Upper lobe of left lung (tissue), 6 donors: ENCODE data around the gene SPATA6L. TPM values are rescaled to one million over a fixed set of nuclear protein-coding genes. Genes with fewer than 3 reads are reported as not detected.
A peak's percentile ranks its signal among the peaks of the same experiment; 100 is the strongest.

ENCODE experiments used
- ATAC-seq, 2 donors: fragments of 200-7000 bp; cut with Tn5 transposase; one replicate each; pipeline ENCODE4 v1.9.1; 2022; ENCODE audit warnings: mild to moderate bottlenecking in 2 of 2, moderate library complexity in 2 of 2; ENCODE audit not compliant: low FRiP score in 2 of 2
- DNase-seq, 2 donors: peaks; one replicate each; pipeline ENCODE4 v3.0.0-alpha.2; 2019 to 2020
- H3K27ac ChIP-seq, 4 donors: fragments of 200-600 bp; sonication (generic); one replicate each; pipeline ENCODE4 v1.5.1; 2016 to 2019
- H3K27me3 ChIP-seq, 4 donors: fragments of 200-600 bp; sonication (generic); one replicate each; pipeline ENCODE4 v1.5.1; 2017 to 2019
- H3K36me3 ChIP-seq, 4 donors: fragments of 200-600 bp; sonication (generic); one replicate each; pipeline ENCODE4 v1.5.1; 2016 to 2019
- H3K4me1 ChIP-seq, 4 donors: fragments of 200-600 bp; sonication (generic); one replicate each; pipeline ENCODE4 v1.5.1; 2018 to 2019
- H3K4me3 ChIP-seq, 4 donors: fragments of 200-600 bp; sonication (generic); one replicate each; pipeline ENCODE4 v1.5.1; 2017 to 2019; ENCODE audit warnings: mild to moderate bottlenecking in 2 of 4, moderate library complexity in 1 of 4
- H3K9me3 ChIP-seq, 4 donors: fragments of 200-600 bp; sonication (generic); one replicate each; pipeline ENCODE4 v1.5.1; 2018 to 2019
- CTCF ChIP-seq, 6 experiments: fragments of 450-650 bp in 4 of 6; fragments of 200-600 bp in 2 of 6; sonication (generic) in 2 of 6; IDR thresholded peaks; one replicate each; pipeline ENCODE4 v1.5.1; 2016 to 2019; ENCODE audit warnings: antibody characterized with exemption in 6 of 6
- EP300 ChIP-seq, 4 donors: sonication (generic); formaldehyde crosslinking; IDR thresholded peaks; one replicate each; pipeline ENCODE4 v1.5.1; 2017; ENCODE audit warnings: antibody characterized with exemption in 4 of 4, control low read depth in 2 of 4
- POLR2A ChIP-seq, 4 donors: fragments of 450-650 bp; IDR thresholded peaks; one replicate each; pipeline ENCODE4 v1.5.1; 2016 to 2017; ENCODE audit warnings: antibody characterized with exemption in 4 of 4, mild to moderate bottlenecking in 2 of 4
- POLR2AphosphoS5 ChIP-seq, 2 donors: sonication (generic); formaldehyde crosslinking; IDR thresholded peaks; one replicate each; pipeline ENCODE4 v1.5.1; 2017; ENCODE audit warnings: antibody characterized with exemption in 2 of 2
- WGBS, 2 donors: methylation state at CpG; one replicate each; pipeline ENCODE4 v1.1.5; 2017 to 2018; 5-methylcytosine and 5-hydroxymethylcytosine counted together
- total RNA-seq, 6 donors: library from RNA; depleted of rRNA in 4 of 6; stranded (reverse); fragments of >200 nt in 4 of 6; gene quantifications; one replicate each; pipeline versions ENCODE4 v1.1.0 to v1.2.1, GENCODE V29; 2016 to 2021
- donor health status: DM: no; HTN: no; CAD: no; lungs with moderate emphysema.
- donor health status: DM: no; HTN: yes; CAD: no; lungs with severe emphysema.

Gene SPATA6L
- total RNA-seq, 6 donors from 2014 or later, result 7.4 to 38.4 (median 13.8) TPM

- Histone ChIP-seq H3K27me3 (no peaks in the 10 kb centered on the region), H3K36me3 (no peaks in the 10 kb centered on the region), H3K4me1 (peaks cover 5 to 33% (median 21%) of the 10 kb centered on the region in 4 donors), H3K27ac (peak overlapping the region in 3 of 4 donors; percentile 23 to 64 (median 60)), H3K4me3 (no peak overlapping the region), H3K9me3 (no peaks in the 10 kb centered on the region)
- WGBS, 2 donors, result 57 to 59% methylated on average over 4 of the region's 4 CpGs
- TF ChIP-seq POLR2AphosphoS5 (IDR thresholded peaks at IDR 0.05) (no peak), EP300 (IDR thresholded peaks at IDR 0.05) (no peak), POLR2A (IDR thresholded peaks at IDR 0.05) (no peak), CTCF (IDR thresholded peaks at IDR 0.05) (no peak)
- ATAC-seq (no peak), DNase-seq (no peak)
Observed at GRCh38 chr9:4549751-4550295, 116.5 kb downstream of the SPATA6L start.

GRCh38 chr9:4548811-4549725 is 117.2 kb downstream of the SPATA6L start:
- peaks cover 0 to 26% (median 15%) of the 10 kb centered on the region in 4 donors for H3K4me1 ChIP-seq
- no peak for TF ChIP-seq POLR2A (IDR thresholded peaks at IDR 0.05)
- peak in 1 of 6 experiments; percentile 12 for TF ChIP-seq CTCF (IDR thresholded peaks at IDR 0.05)
- H3K27me3 ChIP-seq, result no peaks in the 10 kb centered on the region
- no peak overlapping the region for H3K4me3 ChIP-seq
- H3K27ac ChIP-seq, result peak overlapping the region in 3 of 4 donors; percentile 23 to 64 (median 60)
- H3K36me3 ChIP-seq, result no peaks in the 10 kb centered on the region
- WGBS, 2 donors, result 66 to 78% methylated on average over 9 to 11 of the region's 11 CpGs
- H3K9me3 ChIP-seq, result no peaks in the 10 kb centered on the region
- ATAC-seq, result peak; percentile 29 to 31
- DNase-seq, result peak in 1 of 2 donors; percentile 39

Other genes with a start within 250 kb of the SPATA6L start
- gene SLC1A1, start 176.0 kb downstream of the SPATA6L start, total RNA-seq, result 10 to 100 TPM; 16.8 to 62.5 (median 40.6) TPM
- gene PLPP6, start 4.2 kb downstream of the SPATA6L start, total RNA-seq, result 1 to 10 TPM; 2.1 to 7.6 (median 5.9) TPM
- 10 to 100 TPM in 5 of 6 donors, 1 to 10 TPM in 1; 8.1 to 38.8 (median 18.2) TPM for gene CDC37L1, start 13.1 kb upstream of the SPATA6L start, total RNA-seq
- 10 to 100 TPM; 33.2 to 81.2 (median 51.7) TPM for gene AK3, start 74.7 kb upstream of the SPATA6L start, total RNA-seq
- gene RCL1, start 126.5 kb upstream of the SPATA6L start, total RNA-seq, result 10 to 100 TPM; 20.8 to 63.9 (median 30.1) TPM